Spleen (tissue), 7 donors: ENCODE measurements around the gene NKAIN2.

Source experiments
- POLR2A ChIP-seq, 3 donors: fragments of 450-650 bp; IDR thresholded peaks; one replicate each; pipeline ENCODE4 v1.5.1; 2017; ENCODE audit warnings: antibody characterized with exemption in 3 of 3, mild to moderate bottlenecking in 1 of 3
- POLR2AphosphoS5 ChIP-seq, 3 donors: sonication (generic); formaldehyde crosslinking; IDR thresholded peaks; one replicate each; pipeline ENCODE4 v1.5.1; 2017; ENCODE audit warnings: antibody characterized with exemption in 3 of 3
- TF ChIP-seq, protein P1 (sequence below), 11 experiments: fragments of 200-600 bp in 7 of 11; fragments of 450-650 bp in 4 of 11; sonication (generic) in 4 of 11; IDR thresholded peaks in 8 of 11; conservative IDR thresholded peaks in 3 of 11; 1 replicate in 7 of 11; 2 replicates in 4 of 11; pipeline versions ENCODE4 v1.4.0 to v1.8.0; 2016 to 2021; ENCODE audit warnings: antibody characterized with exemption in 11 of 11, inconsistent platforms in 4 of 11, mild to moderate bottlenecking in 1 of 11
- donor health status: DM: no; HTN: no; CAD: no; lungs with moderate emphysema.
- donor health status: DM: no; HTN: no; CAD: no.
- donor health status: DM: no; HTN: no; CAD: no.

DNA sequence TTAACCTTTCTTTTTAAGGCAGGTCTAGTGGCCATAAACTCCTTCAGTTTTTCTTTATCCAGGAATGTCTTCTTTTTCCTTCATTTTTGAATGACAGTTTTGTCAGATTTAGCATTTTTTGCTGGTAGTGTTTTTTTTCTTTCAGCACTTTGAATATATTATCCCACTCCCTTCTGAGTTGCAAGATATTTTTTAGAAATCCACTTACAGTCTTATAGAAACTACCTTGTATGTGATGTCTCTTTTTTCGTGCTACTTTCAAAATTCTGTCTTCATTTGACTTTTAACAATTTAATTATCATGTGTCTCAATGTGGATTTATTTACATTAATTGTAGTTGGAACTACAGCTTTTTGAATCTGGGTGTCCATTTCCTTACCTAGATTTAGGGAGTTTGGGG is 874.2 kb downstream of the NKAIN2 start:
- TF ChIP-seq POLR2A (IDR thresholded peaks at IDR 0.05) = no peak
- TF ChIP-seq, protein P1, sequence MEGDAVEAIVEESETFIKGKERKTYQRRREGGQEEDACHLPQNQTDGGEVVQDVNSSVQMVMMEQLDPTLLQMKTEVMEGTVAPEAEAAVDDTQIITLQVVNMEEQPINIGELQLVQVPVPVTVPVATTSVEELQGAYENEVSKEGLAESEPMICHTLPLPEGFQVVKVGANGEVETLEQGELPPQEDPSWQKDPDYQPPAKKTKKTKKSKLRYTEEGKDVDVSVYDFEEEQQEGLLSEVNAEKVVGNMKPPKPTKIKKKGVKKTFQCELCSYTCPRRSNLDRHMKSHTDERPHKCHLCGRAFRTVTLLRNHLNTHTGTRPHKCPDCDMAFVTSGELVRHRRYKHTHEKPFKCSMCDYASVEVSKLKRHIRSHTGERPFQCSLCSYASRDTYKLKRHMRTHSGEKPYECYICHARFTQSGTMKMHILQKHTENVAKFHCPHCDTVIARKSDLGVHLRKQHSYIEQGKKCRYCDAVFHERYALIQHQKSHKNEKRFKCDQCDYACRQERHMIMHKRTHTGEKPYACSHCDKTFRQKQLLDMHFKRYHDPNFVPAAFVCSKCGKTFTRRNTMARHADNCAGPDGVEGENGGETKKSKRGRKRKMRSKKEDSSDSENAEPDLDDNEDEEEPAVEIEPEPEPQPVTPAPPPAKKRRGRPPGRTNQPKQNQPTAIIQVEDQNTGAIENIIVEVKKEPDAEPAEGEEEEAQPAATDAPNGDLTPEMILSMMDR (IDR thresholded peaks at IDR 0.05 in 8 of 11, conservative IDR thresholded peaks at IDR 0.05 in 3 of 11) = no peak
- TF ChIP-seq POLR2AphosphoS5 (IDR thresholded peaks at IDR 0.05) = no peak
